Measurements from ENCODE around the gene RPL10. TPM values are rescaled to one million over a fixed set of nuclear protein-coding genes. Genes with fewer than 3 reads are reported as not detected.
A peak's percentile ranks its signal among the peaks of the same experiment; 100 is the strongest.

The RPL10 gene
- total and polyA plus RNA-seq, 9 of the 15 experiments (the other 6 are each of a cell fraction or from before 2014, with no cell fraction given): 3,774 to 7,600 (median 5,014) TPM

DNA sequence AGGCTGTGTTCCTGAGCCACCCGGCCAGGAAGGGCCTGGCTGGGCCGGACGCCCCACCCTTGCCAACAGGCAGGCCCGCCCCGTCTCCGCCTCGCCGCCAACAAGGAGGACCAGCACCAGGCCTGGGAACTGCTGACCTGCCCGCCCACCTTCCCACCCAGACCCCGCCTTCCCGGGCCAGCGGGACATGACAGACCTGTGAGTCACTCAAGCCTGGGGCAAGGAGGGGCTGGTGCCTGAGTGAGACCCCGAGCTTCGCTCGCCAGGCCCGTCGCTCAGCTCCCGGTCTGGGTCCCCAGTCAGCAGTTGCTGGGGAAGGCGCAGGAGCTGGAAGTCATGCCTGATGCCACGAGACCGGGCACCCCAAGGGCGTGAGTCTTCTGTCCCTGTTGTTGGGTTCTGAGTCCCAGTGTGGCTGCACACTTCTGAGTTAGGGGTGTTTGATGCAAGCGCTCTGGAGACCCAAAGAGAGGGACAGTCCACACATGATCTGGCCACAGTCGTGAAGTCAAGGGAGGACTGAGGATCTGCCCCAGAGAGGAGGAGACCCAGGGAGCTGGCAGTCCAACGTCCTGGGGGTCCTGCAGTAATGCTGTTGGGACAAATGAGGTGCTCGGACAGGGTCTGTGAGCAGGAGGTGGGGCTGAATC is 11.2 kb downstream of the RPL10 start, which contains the start of gene DNASE1L1 (continued):
- TF ChIP-seq ARID1B (IDR thresholded peaks at IDR 0.05) (peak; percentile 74), ESRRB (CRISPR knock-in tag; IDR thresholded peaks at IDR 0.05; ENCODE audit: borderline replicate concordance) (no peak), HNRNPH1 (optimal IDR thresholded peaks at IDR 0.05; ENCODE audit: low read depth, low read length) (no peak), EP300 (IDR thresholded peaks at IDR 0.05; ENCODE audit: low read length) (no peak), POLR2AphosphoS5 (IDR thresholded peaks at IDR 0.05; ENCODE audit: control insufficient read depth, insufficient read depth, low read depth, low read length) (no peak), RBM34 (IDR thresholded peaks at IDR 0.05; ENCODE audit: borderline replicate concordance, insufficient read depth, low read length) (no peak), ZNF695 (CRISPR knock-in tag; IDR thresholded peaks at IDR 0.05) (no peak), SMARCA4 (IDR thresholded peaks at IDR 0.05) (peak; percentile 64), GABPB1 (CRISPR knock-in tag; IDR thresholded peaks at IDR 0.05) (0 out of 2 replicates have a peak, but pooled peaks have one; percentile 3), PHB2 (IDR thresholded peaks at IDR 0.05; ENCODE audit: low read depth) (no peak), HDAC1 (IDR thresholded peaks at IDR 0.05) (0 out of 4 replicates have a peak, but pooled peaks of 1 of the 2 experiments have one; percentile 11), JUNB (CRISPR knock-in tag; conservative IDR thresholded peaks at IDR 0.05) (0 out of 2 replicates have a peak, but pooled peaks have one; percentile 23)
- TF ChIP-seq, protein P1, sequence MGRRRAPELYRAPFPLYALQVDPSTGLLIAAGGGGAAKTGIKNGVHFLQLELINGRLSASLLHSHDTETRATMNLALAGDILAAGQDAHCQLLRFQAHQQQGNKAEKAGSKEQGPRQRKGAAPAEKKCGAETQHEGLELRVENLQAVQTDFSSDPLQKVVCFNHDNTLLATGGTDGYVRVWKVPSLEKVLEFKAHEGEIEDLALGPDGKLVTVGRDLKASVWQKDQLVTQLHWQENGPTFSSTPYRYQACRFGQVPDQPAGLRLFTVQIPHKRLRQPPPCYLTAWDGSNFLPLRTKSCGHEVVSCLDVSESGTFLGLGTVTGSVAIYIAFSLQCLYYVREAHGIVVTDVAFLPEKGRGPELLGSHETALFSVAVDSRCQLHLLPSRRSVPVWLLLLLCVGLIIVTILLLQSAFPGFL (CRISPR knock-in tag; IDR thresholded peaks at IDR 0.05): no peak
- TF ChIP-seq, protein P2, sequence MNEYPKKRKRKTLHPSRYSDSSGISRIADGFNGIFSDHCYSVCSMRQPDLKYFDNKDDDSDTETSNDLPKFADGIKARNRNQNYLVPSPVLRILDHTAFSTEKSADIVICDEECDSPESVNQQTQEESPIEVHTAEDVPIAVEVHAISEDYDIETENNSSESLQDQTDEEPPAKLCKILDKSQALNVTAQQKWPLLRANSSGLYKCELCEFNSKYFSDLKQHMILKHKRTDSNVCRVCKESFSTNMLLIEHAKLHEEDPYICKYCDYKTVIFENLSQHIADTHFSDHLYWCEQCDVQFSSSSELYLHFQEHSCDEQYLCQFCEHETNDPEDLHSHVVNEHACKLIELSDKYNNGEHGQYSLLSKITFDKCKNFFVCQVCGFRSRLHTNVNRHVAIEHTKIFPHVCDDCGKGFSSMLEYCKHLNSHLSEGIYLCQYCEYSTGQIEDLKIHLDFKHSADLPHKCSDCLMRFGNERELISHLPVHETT (CRISPR knock-in tag; conservative IDR thresholded peaks at IDR 0.05 in 1 of 2, IDR thresholded peaks at IDR 0.05 in 1 of 2): no peak
- TF ChIP-seq, protein P3, sequence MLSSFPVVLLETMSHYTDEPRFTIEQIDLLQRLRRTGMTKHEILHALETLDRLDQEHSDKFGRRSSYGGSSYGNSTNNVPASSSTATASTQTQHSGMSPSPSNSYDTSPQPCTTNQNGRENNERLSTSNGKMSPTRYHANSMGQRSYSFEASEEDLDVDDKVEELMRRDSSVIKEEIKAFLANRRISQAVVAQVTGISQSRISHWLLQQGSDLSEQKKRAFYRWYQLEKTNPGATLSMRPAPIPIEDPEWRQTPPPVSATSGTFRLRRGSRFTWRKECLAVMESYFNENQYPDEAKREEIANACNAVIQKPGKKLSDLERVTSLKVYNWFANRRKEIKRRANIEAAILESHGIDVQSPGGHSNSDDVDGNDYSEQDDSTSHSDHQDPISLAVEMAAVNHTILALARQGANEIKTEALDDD (IDR thresholded peaks at IDR 0.05): no peak
- TF ChIP-seq, protein P4, sequence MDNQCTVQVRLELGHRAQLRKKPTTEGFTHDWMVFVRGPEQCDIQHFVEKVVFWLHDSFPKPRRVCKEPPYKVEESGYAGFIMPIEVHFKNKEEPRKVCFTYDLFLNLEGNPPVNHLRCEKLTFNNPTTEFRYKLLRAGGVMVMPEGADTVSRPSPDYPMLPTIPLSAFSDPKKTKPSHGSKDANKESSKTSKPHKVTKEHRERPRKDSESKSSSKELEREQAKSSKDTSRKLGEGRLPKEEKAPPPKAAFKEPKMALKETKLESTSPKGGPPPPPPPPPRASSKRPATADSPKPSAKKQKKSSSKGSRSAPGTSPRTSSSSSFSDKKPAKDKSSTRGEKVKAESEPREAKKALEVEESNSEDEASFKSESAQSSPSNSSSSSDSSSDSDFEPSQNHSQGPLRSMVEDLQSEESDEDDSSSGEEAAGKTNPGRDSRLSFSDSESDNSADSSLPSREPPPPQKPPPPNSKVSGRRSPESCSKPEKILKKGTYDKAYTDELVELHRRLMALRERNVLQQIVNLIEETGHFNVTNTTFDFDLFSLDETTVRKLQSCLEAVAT (IDR thresholded peaks at IDR 0.05): no peak
- TF ChIP-seq, protein P5, sequence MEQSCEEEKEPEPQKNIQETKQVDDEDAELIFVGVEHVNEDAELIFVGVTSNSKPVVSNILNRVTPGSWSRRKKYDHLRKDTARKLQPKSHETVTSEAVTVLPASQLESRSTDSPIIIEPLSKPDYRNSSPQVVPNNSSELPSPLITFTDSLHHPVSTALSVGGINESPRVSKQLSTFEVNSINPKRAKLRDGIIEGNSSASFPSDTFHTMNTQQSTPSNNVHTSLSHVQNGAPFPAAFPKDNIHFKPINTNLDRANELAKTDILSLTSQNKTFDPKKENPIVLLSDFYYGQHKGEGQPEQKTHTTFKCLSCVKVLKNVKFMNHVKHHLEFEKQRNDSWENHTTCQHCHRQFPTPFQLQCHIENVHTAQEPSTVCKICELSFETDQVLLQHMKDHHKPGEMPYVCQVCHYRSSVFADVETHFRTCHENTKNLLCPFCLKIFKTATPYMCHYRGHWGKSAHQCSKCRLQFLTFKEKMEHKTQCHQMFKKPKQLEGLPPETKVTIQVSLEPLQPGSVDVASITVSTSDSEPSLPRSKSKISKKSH (CRISPR knock-in tag; IDR thresholded peaks at IDR 0.05): no peak

Measured in K562 (cell line).